A673 (cell line): ENCODE results near the gene ETV3. TPM values are rescaled to one million over a fixed set of nuclear protein-coding genes. Genes with fewer than 3 reads are reported as not detected.
"Not testable (repeated sequence)": the region's sequence is repeated elsewhere in the genome, so short reads cannot be mapped to it uniquely, and the experiment has no call there.

Experiments
- BruUV-seq: library from RNA; stranded (reverse); fragments of 400-500 nt; replicated peaks from 2 replicates; lab custom pipeline; 2021; lab: Mats Ljungman, UMichigan
- CTCF ChIA-PET: fragments of 300-600 bp; sonication (Branson Sonifier 250); formaldehyde crosslinking; loops from one replicate; lab custom pipeline; 2022; ENCODE audit warnings: antibody characterized with exemption; lab: Charles Lee
- POLR2A ChIA-PET: fragments of 300-600 bp; sonication (Branson Sonifier 250); formaldehyde crosslinking; loops from one replicate; lab custom pipeline; 2022; ENCODE audit warnings: antibody characterized with exemption; ENCODE audit not compliant: low non-redundant PET; lab: Charles Lee
- DNase-seq: peaks from one replicate; pipeline ENCODE4 v3.0.0-alpha.2; 2015; ENCODE audit warnings: low spot score
- H3K27ac ChIP-seq: fragments of 200-600 bp; sonication (generic); 2 replicates; pipeline ENCODE4 v1.5.1; 2016; ENCODE audit warnings: mixed run types, low read depth, mild to moderate bottlenecking, mixed read lengths, antibody characterized with exemption, low read length; ENCODE audit not compliant: poor library complexity, severe bottlenecking
- H3K27me3 ChIP-seq: fragments of 200-600 bp; sonication (generic); replicated peaks from 2 replicates; pipeline ENCODE4 v1.6.1; 2017; ENCODE audit warnings: mixed run types, low read depth, mild to moderate bottlenecking, mixed read lengths, antibody characterized with exemption, low read length; ENCODE audit not compliant: insufficient read depth, poor library complexity
- H3K36me3 ChIP-seq: fragments of 200-600 bp; sonication (generic); 2 replicates; pipeline ENCODE4 v1.6.1; 2016; ENCODE audit warnings: mixed run types, mild to moderate bottlenecking, mixed read lengths, antibody characterized with exemption, low read length; ENCODE audit not compliant: insufficient read depth, poor library complexity, severe bottlenecking
- H3K4me1 ChIP-seq: fragments of 200-600 bp; sonication (generic); 2 replicates; pipeline ENCODE4 v1.6.1; 2017; ENCODE audit warnings: mixed run types, mild to moderate bottlenecking, mixed read lengths, antibody characterized with exemption, low read length; ENCODE audit not compliant: insufficient read depth, poor library complexity, severe bottlenecking
- H3K4me3 ChIP-seq: fragments of 200-600 bp; sonication (generic); 2 replicates; pipeline ENCODE4 v1.5.1; 2016; ENCODE audit warnings: low read depth, mixed run types, mild to moderate bottlenecking, mixed read lengths, low read length; ENCODE audit not compliant: poor library complexity, severe bottlenecking
- H3K9me3 ChIP-seq: fragments of 200-600 bp; sonication (generic); 2 replicates; pipeline ENCODE4 v1.6.1; 2016; ENCODE audit warnings: mixed run types, low read depth, mild to moderate bottlenecking, mixed read lengths, antibody characterized with exemption, low read length; ENCODE audit not compliant: poor library complexity, severe bottlenecking
- EZH2 ChIP-seq: fragments of 200-600 bp; sonication (generic); IDR thresholded peaks from 2 replicates; pipeline ENCODE4 v1.6.1; 2017; ENCODE audit warnings: borderline replicate concordance, low read depth, mild to moderate bottlenecking, mixed read lengths, antibody characterized with exemption, low read length; ENCODE audit not compliant: poor library complexity, severe bottlenecking
- intact Hi-C: fragments of 100-400 bp; cut with micrococcal nuclease; formaldehyde crosslinking; loops from one replicate; pipeline ENCODE4 v1.10.0; 2022; ENCODE audit not compliant: unreplicated experiment
- total RNA-seq: library from RNA; stranded (reverse); gene quantifications from 2 replicates; pipeline ENCODE4 v1.2.3, GENCODE V29; 2021
- TF ChIP-seq, protein P1 (sequence below): fragments of 300-800, 200-600 bp; sonication (generic); conservative IDR thresholded peaks from 2 replicates; pipeline ENCODE4 v1.5.1; 2017; ENCODE audit warnings: low read depth, mild to moderate bottlenecking, antibody characterized with exemption, low read length, moderate library complexity, mixed read lengths

The ETV3 gene
- total RNA-seq, 1 experiment from 2014 or later, result 46.1 TPM

DNA sequence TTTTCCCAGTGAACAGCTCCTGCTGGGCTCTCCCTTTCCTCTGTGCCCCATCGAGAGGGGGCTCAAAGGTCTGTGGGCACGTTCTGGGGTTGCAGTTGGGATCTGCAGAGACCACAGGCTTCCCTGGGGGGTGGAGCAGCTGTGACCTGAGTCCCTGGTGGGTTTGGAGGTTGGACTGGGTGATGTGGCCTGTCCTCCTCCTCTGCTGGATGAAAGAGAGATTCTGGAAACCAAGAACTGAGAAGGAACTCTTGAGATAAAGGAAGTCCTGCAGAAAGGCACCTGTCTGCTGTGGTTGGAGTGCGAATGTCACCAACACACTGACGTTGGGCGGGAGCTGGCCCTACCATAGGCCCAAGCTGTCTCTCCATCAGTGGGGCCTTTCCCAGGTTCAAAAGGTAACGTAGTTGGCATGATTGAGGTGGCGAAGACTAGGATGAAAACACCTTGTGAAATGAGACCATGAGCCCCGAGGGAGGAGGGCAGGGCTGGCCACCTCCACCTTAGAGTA lies 35.8 kb upstream of the ETV3 start:
- ChIA-PET POLR2A (interaction anchor here (0.7 kb wide), 1 partner anchor 313 kb away, joined by 9 read pairs; the partner anchor contains the start of gene NTRK1), CTCF (no interaction called here)
- intact Hi-C loops, result loop anchor here (5.0 kb wide), 1 partner anchor 318 kb away; no protein-coding TSS in a partner anchor
- Histone ChIP-seq H3K27ac (no peak overlapping the region), H3K9me3 (no peaks in the 10 kb centered on the region), H3K4me1 (no peaks in the 10 kb centered on the region), H3K36me3 (no peaks in the 10 kb centered on the region), H3K27me3 (no peaks in the 10 kb centered on the region), H3K4me3 (no peak overlapping the region)
- BruUV-seq, result no TSS peak
- no peak for DNase-seq
- no peak for TF ChIP-seq EZH2
- TF ChIP-seq, protein P1, sequence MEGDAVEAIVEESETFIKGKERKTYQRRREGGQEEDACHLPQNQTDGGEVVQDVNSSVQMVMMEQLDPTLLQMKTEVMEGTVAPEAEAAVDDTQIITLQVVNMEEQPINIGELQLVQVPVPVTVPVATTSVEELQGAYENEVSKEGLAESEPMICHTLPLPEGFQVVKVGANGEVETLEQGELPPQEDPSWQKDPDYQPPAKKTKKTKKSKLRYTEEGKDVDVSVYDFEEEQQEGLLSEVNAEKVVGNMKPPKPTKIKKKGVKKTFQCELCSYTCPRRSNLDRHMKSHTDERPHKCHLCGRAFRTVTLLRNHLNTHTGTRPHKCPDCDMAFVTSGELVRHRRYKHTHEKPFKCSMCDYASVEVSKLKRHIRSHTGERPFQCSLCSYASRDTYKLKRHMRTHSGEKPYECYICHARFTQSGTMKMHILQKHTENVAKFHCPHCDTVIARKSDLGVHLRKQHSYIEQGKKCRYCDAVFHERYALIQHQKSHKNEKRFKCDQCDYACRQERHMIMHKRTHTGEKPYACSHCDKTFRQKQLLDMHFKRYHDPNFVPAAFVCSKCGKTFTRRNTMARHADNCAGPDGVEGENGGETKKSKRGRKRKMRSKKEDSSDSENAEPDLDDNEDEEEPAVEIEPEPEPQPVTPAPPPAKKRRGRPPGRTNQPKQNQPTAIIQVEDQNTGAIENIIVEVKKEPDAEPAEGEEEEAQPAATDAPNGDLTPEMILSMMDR, result no peak

DNA sequence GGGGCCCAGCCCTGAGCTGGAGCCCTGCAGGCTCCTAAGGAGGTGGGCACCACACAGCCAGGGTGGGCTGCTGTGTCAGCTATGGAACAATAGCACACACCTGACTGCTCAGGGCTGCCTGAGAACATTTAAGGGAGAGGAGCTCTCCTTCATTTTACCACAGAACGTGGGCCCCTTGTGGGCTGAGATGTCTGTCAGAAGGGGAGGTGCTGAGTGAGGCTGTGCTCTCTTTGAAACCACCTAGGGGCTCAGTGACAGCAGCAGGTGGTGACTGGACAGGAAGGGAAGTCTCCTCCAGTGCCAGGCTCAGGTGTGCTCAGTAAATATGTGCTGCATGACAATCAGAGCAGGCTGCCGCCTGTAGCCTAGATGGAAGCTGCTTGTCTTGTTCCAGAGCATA lies 35.0 kb upstream of the ETV3 start:
- CTCF ChIA-PET, H3K4me3 ChIP-seq, H3K27ac ChIP-seq, H3K4me1 ChIP-seq, DNase-seq, H3K9me3 ChIP-seq, BruUV-seq, H3K27me3 ChIP-seq, H3K36me3 ChIP-seq: not testable (repeated sequence)
- POLR2A ChIA-PET, result interaction anchor here (0.7 kb wide), 1 partner anchor 312 kb away, joined by 9 read pairs; the partner anchor contains the start of gene NTRK1
- intact Hi-C loops, result loop anchor here (5.0 kb wide), 1 partner anchor 319 kb away; no protein-coding TSS in a partner anchor

DNA sequence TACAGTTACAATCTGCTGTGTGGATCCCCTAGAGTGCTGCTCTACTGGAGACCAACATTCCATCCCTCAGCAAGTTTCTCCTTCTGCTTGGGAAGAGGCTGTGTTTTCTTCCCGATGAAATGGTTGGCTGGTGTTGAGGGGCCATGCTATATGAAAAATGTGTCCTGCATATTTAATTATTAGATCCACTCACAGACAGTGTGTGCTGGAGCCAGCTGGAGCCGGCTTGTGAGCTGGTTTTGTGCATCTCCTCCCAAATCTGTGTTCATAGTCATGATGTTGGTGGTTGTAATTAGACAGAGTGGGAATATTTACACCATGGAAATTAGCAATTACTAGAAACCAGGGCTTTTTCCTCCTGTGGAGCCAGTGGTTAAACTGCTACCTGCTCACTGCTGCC lies 34.4 kb upstream of the ETV3 start:
- H3K36me3 ChIP-seq, H3K9me3 ChIP-seq, H3K4me1 ChIP-seq, DNase-seq, BruUV-seq, CTCF ChIA-PET, H3K4me3 ChIP-seq, POLR2A ChIA-PET, H3K27ac ChIP-seq, H3K27me3 ChIP-seq: not testable (repeated sequence)
- intact Hi-C loops, result loop anchor here (5.0 kb wide), 1 partner anchor 320 kb away; no protein-coding TSS in a partner anchor

DNA sequence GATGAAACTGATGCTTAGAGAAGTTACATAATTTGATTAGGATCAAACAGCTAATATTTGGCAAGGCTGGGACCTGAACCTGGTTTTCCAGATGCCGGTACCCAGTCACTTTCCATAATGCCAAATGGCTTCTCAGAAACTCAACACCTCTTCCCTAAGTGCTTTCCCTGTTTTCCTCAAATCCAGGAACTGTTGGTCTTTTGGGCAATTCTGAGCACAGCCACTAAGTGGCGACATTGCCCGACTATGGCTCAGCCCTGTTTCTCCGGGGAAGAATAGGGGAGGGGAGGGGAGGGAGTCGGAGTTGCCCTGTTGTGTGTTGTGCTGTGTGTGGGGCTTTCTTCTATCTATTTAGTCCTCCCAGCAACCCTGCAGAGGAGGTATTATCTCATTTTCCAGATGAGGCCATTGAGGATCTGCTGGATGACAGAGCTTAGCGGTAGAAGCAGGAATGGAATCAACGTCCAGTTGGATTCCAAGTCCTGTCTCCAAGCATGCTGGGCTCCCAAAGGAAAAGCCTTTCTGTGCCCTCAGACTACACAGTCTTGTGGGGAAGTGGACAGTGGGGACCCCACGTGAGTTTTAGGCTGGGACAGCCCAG lies 33.8 kb upstream of the ETV3 start:
- CTCF ChIA-PET, H3K4me3 ChIP-seq, POLR2A ChIA-PET, H3K27me3 ChIP-seq, H3K4me1 ChIP-seq, BruUV-seq, H3K9me3 ChIP-seq, H3K27ac ChIP-seq, H3K36me3 ChIP-seq: not testable (repeated sequence)
- DNase-seq, result peak; percentile 40
- TF ChIP-seq, protein P1, result 0 out of 2 replicates have a peak, but pooled peaks have one; percentile 31
- intact Hi-C loops, result loop anchor here (5.0 kb wide), 1 partner anchor 320 kb away; no protein-coding TSS in a partner anchor
